NCI-H2196 treated with DMSO at 0.1 percent for 48 hours (cell line): ENCODE data around the gene SHCBP1.
A peak's percentile ranks its signal among the peaks of the same experiment; 100 is the strongest.
"Not testable (repeated sequence)": the region's sequence is repeated elsewhere in the genome, so short reads cannot be mapped to it uniquely, and the experiment has no call there.

Source experiments
- DNase-seq: peaks from one replicate; lab custom pipeline; 2025; ENCODE audit not compliant: unreplicated experiment; lab: John Stamatoyannopoulos, UW

SHCBP1 gene

GRCh38 chr16:46621006-46621933 is at the start of gene SHCBP1:
Gene SHCBP1, minus strand, starts transcription at chr16:46621379. Its CDS starts 20 bp downstream, at chr16:46621359.
- peak; percentile 53 for DNase-seq

- no peak for DNase-seq
These were observed 40.9 kb upstream of the SHCBP1 start for GRCh38 chr16:46662123-46662522.

GRCh38 chr16:46658925-46659324 is 37.7 kb upstream of the SHCBP1 start:
- no peak for DNase-seq

GRCh38 chr16:46651305-46651704 is 30.1 kb upstream of the SHCBP1 start:
- DNase-seq, result no peak

- DNase-seq, result no peak
These were observed 29.1 kb upstream of the SHCBP1 start for GRCh38 chr16:46650254-46650623.

GRCh38 chr16:46649588-46650253 is 28.5 kb upstream of the SHCBP1 start:
- no peak for DNase-seq

GRCh38 chr16:46648656-46649055 is 27.5 kb upstream of the SHCBP1 start:
- no peak for DNase-seq

GRCh38 chr16:46638947-46639925 is 18.1 kb upstream of the SHCBP1 start:
- DNase-seq, result no peak

- no peak for DNase-seq
These were observed 11.9 kb upstream of the SHCBP1 start for GRCh38 chr16:46632778-46633733.

GRCh38 chr16:46629331-46630219 is 8.4 kb upstream of the SHCBP1 start:
- no peak for DNase-seq

- DNase-seq, result no peak
These were observed 6.6 kb upstream of the SHCBP1 start for GRCh38 chr16:46627746-46628145.

GRCh38 chr16:46626681-46627080 is 5.5 kb upstream of the SHCBP1 start:
- DNase-seq, result not testable (repeated sequence)

- not testable (repeated sequence) for DNase-seq
These were observed 3.7 kb upstream of the SHCBP1 start for GRCh38 chr16:46624862-46625261.

- DNase-seq, result not testable (repeated sequence)
These were observed 2.5 kb upstream of the SHCBP1 start for GRCh38 chr16:46623707-46624106.

GRCh38 chr16:46623246-46623645 is 2.1 kb upstream of the SHCBP1 start:
- not testable (repeated sequence) for DNase-seq

- no peak for DNase-seq
These were observed 926 bp upstream of the SHCBP1 start for GRCh38 chr16:46621934-46622676.

GRCh38 chr16:46620266-46621005 is 743 bp downstream of the SHCBP1 start:
- no peak for DNase-seq
